Upper lobe of right lung (tissue), 1 donor: Measurements from ENCODE around the gene AGFG1. TPM values are rescaled to one million over a fixed set of nuclear protein-coding genes. Genes with fewer than 3 reads are reported as not detected.
A peak's percentile ranks its signal among the peaks of the same experiment; 100 is the strongest.

Source experiments
- ATAC-seq: fragments of 200-7000 bp; cut with Tn5 transposase; one replicate; pipeline ENCODE4 v1.9.1; 2020; ENCODE audit warnings: mild to moderate bottlenecking, moderate library complexity
- DNase-seq: peaks from one replicate; pipeline ENCODE4 v3.0.0-alpha.2; 2020
- H3K27ac ChIP-seq: fragments of 200-600 bp; one replicate; pipeline ENCODE4 v1.8.0; 2022
- H3K27me3 ChIP-seq: fragments of 200-600 bp; one replicate; pipeline ENCODE4 v1.8.0; 2022; ENCODE audit warnings: mild to moderate bottlenecking
- H3K36me3 ChIP-seq: fragments of 200-600 bp; one replicate; pipeline ENCODE4 v1.8.0; 2022
- H3K4me1 ChIP-seq: fragments of 200-600 bp; one replicate; pipeline ENCODE4 v1.8.0; 2022
- H3K4me3 ChIP-seq: fragments of 200-600 bp; one replicate; pipeline ENCODE4 v1.8.0; 2022; ENCODE audit warnings: mild to moderate bottlenecking
- H3K9me3 ChIP-seq: fragments of 200-600 bp; one replicate; pipeline ENCODE4 v1.8.0; 2022
- intact Hi-C: fragments of 100-400 bp; cut with DNase I; formaldehyde crosslinking; loops from one replicate; pipeline ENCODE4 v1.11.0; 2022
- long read RNA-seq: library from polyadenylated mRNA; unstranded; transcript quantifications from one replicate; pipeline ENCODE4 v2.0.0, GENCODE V29; 2021
- total RNA-seq: library from RNA; stranded (reverse); fragmentation: NEBNext Ultra II Directional; extraction: Animal tissue kit (Norgen Biotek cat#: 25700); gene quantifications from one replicate; pipeline ENCODE4 v1.2.1, GENCODE V29; 2021
- TF ChIP-seq, protein P1 (sequence below): fragments of 200-600 bp; IDR thresholded peaks from one replicate; pipeline ENCODE4 v1.8.0; 2022; ENCODE audit warnings: antibody characterized with exemption
- donor health status: DM: no; HTN: yes; CAD: no; lungs with severe emphysema.

The AGFG1 gene, protein sequence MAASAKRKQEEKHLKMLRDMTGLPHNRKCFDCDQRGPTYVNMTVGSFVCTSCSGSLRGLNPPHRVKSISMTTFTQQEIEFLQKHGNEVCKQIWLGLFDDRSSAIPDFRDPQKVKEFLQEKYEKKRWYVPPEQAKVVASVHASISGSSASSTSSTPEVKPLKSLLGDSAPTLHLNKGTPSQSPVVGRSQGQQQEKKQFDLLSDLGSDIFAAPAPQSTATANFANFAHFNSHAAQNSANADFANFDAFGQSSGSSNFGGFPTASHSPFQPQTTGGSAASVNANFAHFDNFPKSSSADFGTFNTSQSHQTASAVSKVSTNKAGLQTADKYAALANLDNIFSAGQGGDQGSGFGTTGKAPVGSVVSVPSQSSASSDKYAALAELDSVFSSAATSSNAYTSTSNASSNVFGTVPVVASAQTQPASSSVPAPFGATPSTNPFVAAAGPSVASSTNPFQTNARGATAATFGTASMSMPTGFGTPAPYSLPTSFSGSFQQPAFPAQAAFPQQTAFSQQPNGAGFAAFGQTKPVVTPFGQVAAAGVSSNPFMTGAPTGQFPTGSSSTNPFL
- 92.9 TPM for total RNA-seq
- long read RNA-seq, full-length matches to known transcripts = 125 of 148 reads
- long read RNA-seq, partial matches to known transcripts = 4 of 148 reads
- long read RNA-seq, other reads (novel, unspliced or antisense) = 19 of 148 reads

- intact Hi-C loops = no loop called here
These were observed at the start of gene AGFG1 for GRCh38 chr2:227471924-227472264. Gene AGFG1, plus strand, starts transcription at chr2:227472156. Its CDS starts 266 bp downstream, at chr2:227472422.

GRCh38 chr2:227423656-227424499, 48.1 kb upstream of the AGFG1 start:
- Histone ChIP-seq H3K36me3 (no peaks in the 10 kb centered on the region), H3K9me3 (no peaks in the 10 kb centered on the region), H3K27me3 (no peaks in the 10 kb centered on the region), H3K27ac (no peak overlapping the region), H3K4me1 (no peaks in the 10 kb centered on the region), H3K4me3 (no peak overlapping the region)
- DNase-seq = no peak
- no peak for ATAC-seq
- TF ChIP-seq, protein P1, sequence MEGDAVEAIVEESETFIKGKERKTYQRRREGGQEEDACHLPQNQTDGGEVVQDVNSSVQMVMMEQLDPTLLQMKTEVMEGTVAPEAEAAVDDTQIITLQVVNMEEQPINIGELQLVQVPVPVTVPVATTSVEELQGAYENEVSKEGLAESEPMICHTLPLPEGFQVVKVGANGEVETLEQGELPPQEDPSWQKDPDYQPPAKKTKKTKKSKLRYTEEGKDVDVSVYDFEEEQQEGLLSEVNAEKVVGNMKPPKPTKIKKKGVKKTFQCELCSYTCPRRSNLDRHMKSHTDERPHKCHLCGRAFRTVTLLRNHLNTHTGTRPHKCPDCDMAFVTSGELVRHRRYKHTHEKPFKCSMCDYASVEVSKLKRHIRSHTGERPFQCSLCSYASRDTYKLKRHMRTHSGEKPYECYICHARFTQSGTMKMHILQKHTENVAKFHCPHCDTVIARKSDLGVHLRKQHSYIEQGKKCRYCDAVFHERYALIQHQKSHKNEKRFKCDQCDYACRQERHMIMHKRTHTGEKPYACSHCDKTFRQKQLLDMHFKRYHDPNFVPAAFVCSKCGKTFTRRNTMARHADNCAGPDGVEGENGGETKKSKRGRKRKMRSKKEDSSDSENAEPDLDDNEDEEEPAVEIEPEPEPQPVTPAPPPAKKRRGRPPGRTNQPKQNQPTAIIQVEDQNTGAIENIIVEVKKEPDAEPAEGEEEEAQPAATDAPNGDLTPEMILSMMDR = no peak
- intact Hi-C loops = no loop called here

More at GRCh38 chr2:227471924-227472264, at the start of gene AGFG1:
- ATAC-seq (peak; percentile 97), DNase-seq (peak; percentile 94)
- Histone ChIP-seq H3K4me1 (peaks cover 25% of the 10 kb centered on the region), H3K27ac (peak within 1 kb of the TSS; percentile 90), H3K36me3 (no peaks in the 10 kb centered on the region), H3K4me3 (peak within 1 kb of the TSS; percentile 78), H3K9me3 (no peaks in the 10 kb centered on the region), H3K27me3 (no peaks in the 10 kb centered on the region)
- TF ChIP-seq, protein P1 = peak; percentile 100

GRCh38 chr2:227428731-227429285, 43.1 kb upstream of the AGFG1 start:
- Histone ChIP-seq H3K27me3 (no peaks in the 10 kb centered on the region), H3K9me3 (peaks cover 11% of the 10 kb centered on the region), H3K4me3 (no peak overlapping the region), H3K36me3 (no peaks in the 10 kb centered on the region), H3K27ac (no peak overlapping the region), H3K4me1 (no peaks in the 10 kb centered on the region)
- no peak for DNase-seq
- TF ChIP-seq, protein P1 = no peak
- ATAC-seq = peak; percentile 82
- intact Hi-C loops = no loop called here

- Histone ChIP-seq H3K4me3 (no peak overlapping the region), H3K4me1 (no peaks in the 10 kb centered on the region), H3K27ac (no peak overlapping the region), H3K27me3 (no peaks in the 10 kb centered on the region), H3K9me3 (peaks cover 11% of the 10 kb centered on the region), H3K36me3 (no peaks in the 10 kb centered on the region)
- DNase-seq (no peak), ATAC-seq (no peak)
- intact Hi-C loops = no loop called here
- TF ChIP-seq, protein P1 = no peak
These were observed 41.3 kb upstream of the AGFG1 start for GRCh38 chr2:227430639-227431038.

DNA sequence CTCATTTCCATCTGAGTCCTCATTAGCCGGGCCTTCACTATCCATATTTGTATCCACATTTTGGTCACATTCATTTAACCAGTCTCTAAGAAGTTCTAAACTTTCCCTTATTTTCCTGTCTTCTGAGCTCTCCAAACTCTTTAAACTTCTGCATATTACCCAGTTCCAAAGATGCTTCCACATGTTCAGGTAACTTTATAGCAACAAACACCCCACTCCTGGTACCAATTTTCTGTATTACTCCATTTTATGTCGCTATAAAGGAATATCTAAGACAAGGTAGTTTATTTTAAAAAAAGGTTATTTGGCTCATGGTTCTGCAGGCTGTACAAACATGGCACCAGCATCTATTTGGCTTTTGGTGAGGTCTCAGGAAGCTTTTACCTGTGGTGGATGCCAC, 38.8 kb upstream of the AGFG1 start:
- no peaks in the 10 kb centered on the region for H3K27me3 ChIP-seq
- no peak overlapping the region for H3K27ac ChIP-seq
- ATAC-seq = no peak
- H3K36me3 ChIP-seq = no peaks in the 10 kb centered on the region
- H3K9me3 ChIP-seq = peaks cover 11% of the 10 kb centered on the region
- intact Hi-C loops = no loop called here
- TF ChIP-seq, protein P1 = no peak
- no peak overlapping the region for H3K4me3 ChIP-seq
- H3K4me1 ChIP-seq = no peaks in the 10 kb centered on the region
- no peak for DNase-seq
